ENCODE measurements around the gene SMARCC1. TPM values are rescaled to one million over a fixed set of nuclear protein-coding genes. Genes with fewer than 3 reads are reported as not detected.

The SMARCC1 gene
- total RNA-seq, 1 experiment from 2014 or later, result 168 TPM

DNA sequence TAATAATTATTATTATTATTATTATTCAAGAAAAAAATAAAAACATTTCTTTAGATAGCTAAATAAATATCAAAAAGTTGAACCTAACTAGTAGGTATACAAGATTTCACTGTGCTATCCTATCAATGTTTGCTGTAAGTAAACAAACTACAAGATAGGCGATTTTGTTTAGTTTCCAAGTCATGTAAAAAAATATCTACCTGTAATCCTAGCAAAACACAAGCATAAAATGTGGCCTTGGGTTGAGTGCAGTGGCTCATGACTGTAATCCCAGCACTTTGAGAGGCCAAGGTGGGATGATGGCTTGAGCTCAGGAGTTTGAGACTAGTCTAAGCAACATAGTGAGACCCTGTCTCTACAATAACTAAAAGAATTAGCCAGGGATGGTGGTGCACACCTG is 131.4 kb downstream of the SMARCC1 start:
- Histone ChIP-seq H3K4me1 (ENCODE audit: control insufficient read depth in 1 of 2, insufficient read depth in 2 of 2, low read length in 2 of 2) (no peaks in the 10 kb centered on the region), H3K9me3 (ENCODE audit: control insufficient read depth in 1 of 2, insufficient read depth in 1 of 2, low read depth in 1 of 2, low read length in 2 of 2) (no peaks in the 10 kb centered on the region), H3K4me3 (replicated peaks in 1 of 2; ENCODE audit: low read depth in 1 of 2, low read length in 2 of 2) (no peak overlapping the region), H3K27ac (ENCODE audit: low read depth, low read length) (no peak overlapping the region), H4K20me1 (ENCODE audit: insufficient read depth) (peaks cover 10% of the 10 kb centered on the region; the same call in 1 of the 2 replicates), H3K79me2 (ENCODE audit: insufficient read depth, low read length) (peaks cover 64% of the 10 kb centered on the region), H3K9ac (ENCODE audit: low read length) (no peak overlapping the region), H2AFZ (ENCODE audit: low read depth, low read length, poor library complexity, severe bottlenecking) (no peak overlapping the region), H3K9me2 (ENCODE audit: insufficient read depth) (no peaks in the 10 kb centered on the region), H3K36me3 (ENCODE audit: control insufficient read depth in 1 of 2, insufficient read depth in 2 of 2, low read length in 2 of 2) (no peaks in the 10 kb centered on the region; a peak in 1 of 4 replicates), H3K27me3 (ENCODE audit: insufficient read depth, low read length) (no peaks in the 10 kb centered on the region), H3K4me2 (ENCODE audit: low read length) (no peak overlapping the region)
- ATAC-seq (no peak), DNase-seq (ENCODE audit: low read depth, low spot score) (no peak)
- ChIA-PET POLR2A (no interaction called here), CTCF (no interaction called here), RAD21 (ENCODE audit: low non-redundant PET in 1 of 2, low total read pairs in 2 of 2, uncharacterized antibody in 2 of 2, unreplicated experiment in 2 of 2) (no interaction called here)
- TF ChIP-seq, protein P1, sequence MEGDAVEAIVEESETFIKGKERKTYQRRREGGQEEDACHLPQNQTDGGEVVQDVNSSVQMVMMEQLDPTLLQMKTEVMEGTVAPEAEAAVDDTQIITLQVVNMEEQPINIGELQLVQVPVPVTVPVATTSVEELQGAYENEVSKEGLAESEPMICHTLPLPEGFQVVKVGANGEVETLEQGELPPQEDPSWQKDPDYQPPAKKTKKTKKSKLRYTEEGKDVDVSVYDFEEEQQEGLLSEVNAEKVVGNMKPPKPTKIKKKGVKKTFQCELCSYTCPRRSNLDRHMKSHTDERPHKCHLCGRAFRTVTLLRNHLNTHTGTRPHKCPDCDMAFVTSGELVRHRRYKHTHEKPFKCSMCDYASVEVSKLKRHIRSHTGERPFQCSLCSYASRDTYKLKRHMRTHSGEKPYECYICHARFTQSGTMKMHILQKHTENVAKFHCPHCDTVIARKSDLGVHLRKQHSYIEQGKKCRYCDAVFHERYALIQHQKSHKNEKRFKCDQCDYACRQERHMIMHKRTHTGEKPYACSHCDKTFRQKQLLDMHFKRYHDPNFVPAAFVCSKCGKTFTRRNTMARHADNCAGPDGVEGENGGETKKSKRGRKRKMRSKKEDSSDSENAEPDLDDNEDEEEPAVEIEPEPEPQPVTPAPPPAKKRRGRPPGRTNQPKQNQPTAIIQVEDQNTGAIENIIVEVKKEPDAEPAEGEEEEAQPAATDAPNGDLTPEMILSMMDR (IDR thresholded peaks at IDR 0.05 in 2 of 3, conservative IDR thresholded peaks at IDR 0.05 in 1 of 3; ENCODE audit: borderline replicate concordance in 1 of 3, insufficient read depth in 1 of 3, low read depth in 2 of 3, low read length in 2 of 3), result no peak
- TF ChIP-seq, protein P2, sequence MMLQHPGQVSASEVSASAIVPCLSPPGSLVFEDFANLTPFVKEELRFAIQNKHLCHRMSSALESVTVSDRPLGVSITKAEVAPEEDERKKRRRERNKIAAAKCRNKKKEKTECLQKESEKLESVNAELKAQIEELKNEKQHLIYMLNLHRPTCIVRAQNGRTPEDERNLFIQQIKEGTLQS (IDR thresholded peaks at IDR 0.05), result no peak
- TF ChIP-seq ZFX (IDR thresholded peaks at IDR 0.05) (no peak), POLR2A (IDR thresholded peaks at IDR 0.05; ENCODE audit: borderline replicate concordance, extremely low read depth, insufficient read depth, insufficient read length) (no peak), CEBPB (IDR thresholded peaks at IDR 0.05; ENCODE audit: low read depth) (no peak), SRF (IDR thresholded peaks at IDR 0.05; ENCODE audit: low read depth) (no peak), EZH2phosphoT487 (IDR thresholded peaks at IDR 0.05; ENCODE audit: borderline replicate concordance) (no peak), EZH2 (IDR thresholded peaks at IDR 0.05) (no peak), YY1 (IDR thresholded peaks at IDR 0.05; ENCODE audit: extremely low read depth, insufficient replicate concordance, low read depth, low read length) (no peak), POLR2AphosphoS5 (IDR thresholded peaks at IDR 0.05; ENCODE audit: low read depth, low read length) (no peak), TCF7L2 (IDR thresholded peaks at IDR 0.05; ENCODE audit: borderline replicate concordance, extremely low read depth, insufficient read depth, insufficient read length) (no peak), JUND (IDR thresholded peaks at IDR 0.05) (no peak)
- TF ChIP-seq, protein P3, sequence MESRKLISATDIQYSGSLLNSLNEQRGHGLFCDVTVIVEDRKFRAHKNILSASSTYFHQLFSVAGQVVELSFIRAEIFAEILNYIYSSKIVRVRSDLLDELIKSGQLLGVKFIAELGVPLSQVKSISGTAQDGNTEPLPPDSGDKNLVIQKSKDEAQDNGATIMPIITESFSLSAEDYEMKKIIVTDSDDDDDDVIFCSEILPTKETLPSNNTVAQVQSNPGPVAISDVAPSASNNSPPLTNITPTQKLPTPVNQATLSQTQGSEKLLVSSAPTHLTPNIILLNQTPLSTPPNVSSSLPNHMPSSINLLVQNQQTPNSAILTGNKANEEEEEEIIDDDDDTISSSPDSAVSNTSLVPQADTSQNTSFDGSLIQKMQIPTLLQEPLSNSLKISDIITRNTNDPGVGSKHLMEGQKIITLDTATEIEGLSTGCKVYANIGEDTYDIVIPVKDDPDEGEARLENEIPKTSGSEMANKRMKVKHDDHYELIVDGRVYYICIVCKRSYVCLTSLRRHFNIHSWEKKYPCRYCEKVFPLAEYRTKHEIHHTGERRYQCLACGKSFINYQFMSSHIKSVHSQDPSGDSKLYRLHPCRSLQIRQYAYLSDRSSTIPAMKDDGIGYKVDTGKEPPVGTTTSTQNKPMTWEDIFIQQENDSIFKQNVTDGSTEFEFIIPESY (IDR thresholded peaks at IDR 0.05; ENCODE audit: extremely low read depth, insufficient replicate concordance, low read length), result no peak
- TF ChIP-seq, protein P4, sequence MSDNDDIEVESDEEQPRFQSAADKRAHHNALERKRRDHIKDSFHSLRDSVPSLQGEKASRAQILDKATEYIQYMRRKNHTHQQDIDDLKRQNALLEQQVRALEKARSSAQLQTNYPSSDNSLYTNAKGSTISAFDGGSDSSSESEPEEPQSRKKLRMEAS (IDR thresholded peaks at IDR 0.05), result no peak
- BruUV-seq (replicated peaks), result no TSS peak
- intact Hi-C loops (cut with micrococcal nuclease), result no loop called here
